Measurements from ENCODE around the gene PIM2.

Gene PIM2

GRCh38 chrX:48864210-48864609 is 54.6 kb downstream of the PIM2 start:
- DNase-seq (ENCODE audit: low spot score), result no peak

Measured in HuH-7.5 (cell line).